IPS DF 6.9 (cell line): Measurements from ENCODE around the gene FILIP1.

Source experiments
- DNase-seq: peaks from one replicate; pipeline ENCODE4 v3.0.0-alpha.2; 2013; ENCODE audit warnings: low read depth, low spot score
- H3K27ac ChIP-seq: one replicate; pipeline ENCODE4 v1.5.1; 2013; ENCODE audit warnings: low read length, control low read depth
- H3K27me3 ChIP-seq: 2 replicates; pipeline ENCODE4 v1.6.1; 2013; ENCODE audit warnings: mild to moderate bottlenecking, low read length; ENCODE audit not compliant: control insufficient read depth, insufficient read depth
- H3K36me3 ChIP-seq: 2 replicates; pipeline ENCODE4 v1.6.1; 2013; ENCODE audit warnings: low read length; ENCODE audit not compliant: control insufficient read depth, insufficient read depth
- H3K4me1 ChIP-seq: 2 replicates; pipeline ENCODE4 v1.6.1; 2013; ENCODE audit warnings: low read length; ENCODE audit not compliant: control insufficient read depth, insufficient read depth
- H3K4me3 ChIP-seq: 2 replicates; pipeline ENCODE4 v1.5.1; 2013; ENCODE audit warnings: mild to moderate bottlenecking, low read length
- H3K9me3 ChIP-seq: 2 replicates; pipeline ENCODE4 v1.6.1; 2013; ENCODE audit warnings: low read length, inconsistent platforms; ENCODE audit not compliant: control insufficient read depth, insufficient read depth
- WGBS: extraction: QIAGEN DNeasy Blood & Tissue Kit; methylation state at CpG from one replicate; pipeline ENCODE4 v1.1.7; 2013; ENCODE audit warnings: mixed read lengths, missing lambda C conversion rate; ENCODE audit not compliant: insufficient read length, insufficient coverage; 5-methylcytosine and 5-hydroxymethylcytosine counted together

The FILIP1 gene

DNA sequence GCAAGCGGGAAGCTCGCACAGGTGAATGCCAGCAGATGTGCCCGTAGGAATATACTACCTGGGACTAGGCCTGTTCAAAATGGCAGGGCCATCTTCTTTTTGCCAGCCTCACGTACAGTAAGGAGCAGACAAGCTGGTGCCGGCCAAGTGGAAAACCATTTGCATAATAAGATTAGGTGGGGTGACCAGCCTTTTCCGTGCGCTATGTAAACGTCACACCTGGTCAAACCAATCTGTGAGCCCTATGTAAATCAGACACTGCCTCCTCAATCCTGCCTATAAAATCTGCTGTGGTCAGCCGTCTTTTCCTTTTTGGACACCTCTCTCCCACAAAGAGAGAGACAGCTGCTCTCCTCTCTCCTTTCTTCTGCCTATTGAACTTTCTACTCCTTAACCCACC, 148.2 kb downstream of the FILIP1 start:
- Histone ChIP-seq H3K27me3 (no peaks in the 10 kb centered on the region), H3K36me3 (no peaks in the 10 kb centered on the region), H3K4me3 (no peak overlapping the region), H3K27ac (no peak overlapping the region), H3K4me1 (no peaks in the 10 kb centered on the region; the same call in 1 of the 2 replicates), H3K9me3 (no peaks in the 10 kb centered on the region)
- no peak for DNase-seq
- no CpG with 5 or more reads among the region's 9 CpGs for WGBS

DNA sequence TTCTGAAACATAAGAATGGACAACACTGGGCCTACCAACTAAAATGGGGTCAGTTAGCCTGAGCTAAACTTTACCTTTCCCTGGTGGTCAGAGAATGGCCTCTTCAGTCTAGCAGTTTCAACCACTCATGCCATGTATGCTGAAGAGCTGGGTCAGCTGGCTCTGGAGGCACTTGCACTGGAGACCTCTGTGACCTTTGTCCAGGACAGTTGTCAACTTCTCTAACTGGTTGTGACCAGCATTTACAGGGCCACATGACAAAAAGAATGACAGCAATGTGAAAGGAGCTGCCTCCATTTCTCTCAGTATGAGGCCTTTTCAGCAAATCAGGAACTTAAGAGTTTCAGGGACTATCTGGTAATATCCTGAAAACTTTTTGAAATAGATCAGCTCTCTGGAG, 149.1 kb downstream of the FILIP1 start:
- H3K9me3 ChIP-seq = no peaks in the 10 kb centered on the region
- no peak overlapping the region for H3K4me3 ChIP-seq
- no peak overlapping the region for H3K27ac ChIP-seq
- DNase-seq = no peak
- H3K4me1 ChIP-seq = no peaks in the 10 kb centered on the region; the same call in 1 of the 2 replicates
- H3K36me3 ChIP-seq = no peaks in the 10 kb centered on the region
- H3K27me3 ChIP-seq = no peaks in the 10 kb centered on the region

DNA sequence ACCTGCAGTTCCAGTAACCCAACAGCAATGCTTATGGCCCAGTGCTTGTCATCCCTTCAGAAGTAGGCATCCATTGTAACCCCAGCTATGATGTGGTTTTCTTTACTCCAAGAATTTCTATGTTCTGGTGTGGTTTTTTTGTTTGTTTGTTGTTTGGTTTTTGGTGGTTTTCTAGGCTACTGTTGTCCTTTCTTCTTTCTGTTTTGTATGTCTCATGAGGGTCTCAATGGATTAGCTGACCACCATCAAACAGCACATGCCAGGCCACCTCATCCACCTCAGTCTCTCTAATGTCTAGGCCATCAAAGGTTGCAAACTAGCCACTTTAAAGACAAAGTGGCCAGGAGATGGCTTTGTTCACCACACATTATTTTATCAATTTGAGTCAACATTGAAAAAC, 149.6 kb downstream of the FILIP1 start:
- no peak overlapping the region for H3K4me3 ChIP-seq
- H3K9me3 ChIP-seq = no peaks in the 10 kb centered on the region
- no peaks in the 10 kb centered on the region for H3K27me3 ChIP-seq
- no peaks in the 10 kb centered on the region; the same call in 1 of the 2 replicates for H3K4me1 ChIP-seq
- no peak for DNase-seq
- H3K27ac ChIP-seq = no peak overlapping the region
- no peaks in the 10 kb centered on the region for H3K36me3 ChIP-seq

DNA sequence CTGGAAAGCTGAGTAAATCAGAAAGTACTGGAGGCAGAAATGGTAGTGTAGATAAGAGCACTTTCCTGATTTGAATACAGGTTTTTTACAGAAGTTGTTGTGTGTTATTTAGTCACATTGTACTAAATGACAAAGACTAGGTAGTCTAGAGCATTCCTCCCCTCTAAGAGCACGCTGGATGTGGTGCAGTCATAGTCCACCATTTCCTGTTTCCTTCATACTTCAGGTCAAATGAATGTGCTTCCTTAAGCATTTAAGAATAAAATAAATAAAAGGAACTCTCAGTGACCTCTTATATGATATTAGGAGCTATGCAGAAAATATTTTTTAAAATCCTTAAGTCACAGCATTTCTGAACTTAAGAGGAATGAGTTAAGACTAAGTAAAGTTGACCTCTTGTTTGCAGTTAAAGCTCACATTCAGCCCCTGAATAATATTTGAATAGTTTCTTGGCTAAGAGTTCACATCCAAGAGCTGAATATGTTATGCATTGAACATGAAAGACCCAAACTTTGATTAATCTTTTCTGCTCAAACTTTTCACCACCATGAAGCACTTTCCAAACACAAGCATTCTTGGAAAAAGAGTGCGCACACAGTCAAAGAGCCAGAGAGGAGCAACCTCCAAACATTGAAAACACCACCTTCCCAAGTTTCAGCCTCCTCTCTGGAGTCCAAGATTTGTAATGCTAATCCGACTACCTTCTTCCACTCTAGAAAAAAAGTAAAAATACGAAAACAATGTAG, 155.6 kb downstream of the FILIP1 start:
- no peaks in the 10 kb centered on the region for H3K27me3 ChIP-seq
- H3K9me3 ChIP-seq = no peaks in the 10 kb centered on the region
- no peak for DNase-seq
- H3K36me3 ChIP-seq = no peaks in the 10 kb centered on the region
- WGBS = no CpG with 5 or more reads among the region's 4 CpGs
- no peak overlapping the region for H3K4me3 ChIP-seq
- no peak overlapping the region for H3K27ac ChIP-seq
- H3K4me1 ChIP-seq = no peaks in the 10 kb centered on the region

DNA sequence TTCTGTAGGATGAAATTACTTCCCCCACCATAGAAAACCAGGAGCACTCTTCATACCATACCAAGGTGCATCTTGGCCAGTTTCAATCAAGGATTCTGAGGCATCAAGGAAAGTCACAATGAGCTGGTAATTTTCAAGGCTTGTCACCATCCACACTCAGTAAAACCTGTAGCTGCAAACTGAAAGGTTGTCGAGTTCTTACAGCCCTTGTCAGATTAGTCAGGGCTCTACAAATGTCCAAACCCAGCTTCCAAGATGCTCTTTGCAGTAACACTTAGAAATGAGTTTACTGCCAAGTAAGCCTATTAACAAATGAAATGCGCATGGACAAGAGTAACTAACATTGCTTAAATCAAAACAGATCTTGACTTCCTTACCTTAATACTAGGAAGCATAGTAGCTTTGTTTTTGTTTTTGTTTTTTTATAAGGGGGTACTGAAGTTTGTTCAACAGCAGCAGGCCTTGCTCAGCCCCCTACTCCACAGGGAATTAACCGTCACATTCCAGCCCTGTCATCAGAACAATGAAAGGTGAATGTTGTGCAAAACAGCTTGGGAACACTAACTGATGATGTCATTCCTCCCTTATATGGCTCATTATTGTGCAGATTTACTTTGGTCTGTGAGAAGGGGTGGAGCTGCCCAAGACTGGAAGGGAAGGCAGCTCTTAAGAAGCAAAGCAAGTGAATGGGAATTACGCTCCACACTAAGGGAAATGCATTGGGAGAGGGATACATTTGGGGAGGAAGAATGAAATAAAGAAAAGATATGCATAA, 159.1 kb downstream of the FILIP1 start:
- Histone ChIP-seq H3K9me3 (no peaks in the 10 kb centered on the region), H3K27me3 (no peaks in the 10 kb centered on the region), H3K27ac (no peak overlapping the region), H3K36me3 (no peaks in the 10 kb centered on the region), H3K4me3 (no peak overlapping the region; the same call in 1 of the 2 replicates), H3K4me1 (peaks cover 5% of the 10 kb centered on the region; the same call in 1 of the 2 replicates)
- no CpG with 5 or more reads among the region's 4 CpGs for WGBS
- peak; percentile 94 for DNase-seq

DNA sequence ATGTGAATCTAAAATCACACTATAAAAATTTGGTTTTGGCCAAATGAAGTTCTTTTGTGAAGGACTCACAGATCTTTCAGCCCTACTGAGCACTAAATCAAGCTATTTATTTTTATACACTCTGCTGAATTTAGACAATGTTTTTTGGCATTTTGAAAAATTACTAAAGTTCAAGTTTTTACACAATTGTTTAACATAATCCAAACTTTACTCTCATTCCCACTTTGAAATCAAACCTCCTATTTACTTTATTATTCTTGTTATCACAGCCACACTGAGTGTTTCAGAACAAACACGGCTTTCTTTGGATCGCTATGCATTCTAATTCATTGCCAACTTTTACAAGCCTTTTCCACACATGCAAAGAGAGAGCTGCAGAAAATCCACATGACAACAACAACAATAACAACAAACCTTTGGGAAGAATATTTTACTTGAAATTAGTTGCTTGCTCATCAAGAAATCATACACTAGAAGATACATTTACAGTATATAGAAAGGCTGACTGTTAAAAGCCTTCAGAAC, 159.9 kb downstream of the FILIP1 start:
- Histone ChIP-seq H3K4me1 (peaks cover 7% of the 10 kb centered on the region; the same call in 1 of the 2 replicates), H3K27ac (no peak overlapping the region), H3K36me3 (no peaks in the 10 kb centered on the region), H3K27me3 (no peaks in the 10 kb centered on the region), H3K4me3 (peak overlapping the region; percentile 12; the same call in 1 of the 2 replicates), H3K9me3 (no peaks in the 10 kb centered on the region)
- no peak for DNase-seq
- no CpG with 5 or more reads among the region's 2 CpGs for WGBS

DNA sequence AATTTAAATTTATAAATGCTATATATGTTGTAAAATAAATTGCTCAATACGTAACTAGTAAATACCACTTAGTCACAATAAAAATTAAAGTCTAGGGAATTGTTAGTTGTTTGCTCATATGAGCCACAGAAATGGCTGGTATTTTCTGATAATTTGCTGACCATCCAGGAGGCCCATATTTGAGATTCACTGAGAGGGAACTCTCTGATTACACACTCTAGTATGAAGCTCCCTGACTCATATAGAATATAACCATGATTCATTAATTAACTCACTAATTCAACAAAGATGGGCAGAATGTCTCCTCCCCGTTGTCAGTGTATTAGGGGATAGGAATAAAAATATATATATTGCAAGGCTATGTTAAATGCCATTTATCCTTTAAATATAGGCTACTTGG, 162.4 kb downstream of the FILIP1 start:
- Histone ChIP-seq H3K4me3 (no peak overlapping the region), H3K36me3 (no peaks in the 10 kb centered on the region), H3K27me3 (no peaks in the 10 kb centered on the region), H3K4me1 (peaks cover 7% of the 10 kb centered on the region; the same call in 1 of the 2 replicates), H3K27ac (no peak overlapping the region), H3K9me3 (no peaks in the 10 kb centered on the region)
- no peak for DNase-seq
- WGBS = no CpG with 5 or more reads among the region's 2 CpGs

DNA sequence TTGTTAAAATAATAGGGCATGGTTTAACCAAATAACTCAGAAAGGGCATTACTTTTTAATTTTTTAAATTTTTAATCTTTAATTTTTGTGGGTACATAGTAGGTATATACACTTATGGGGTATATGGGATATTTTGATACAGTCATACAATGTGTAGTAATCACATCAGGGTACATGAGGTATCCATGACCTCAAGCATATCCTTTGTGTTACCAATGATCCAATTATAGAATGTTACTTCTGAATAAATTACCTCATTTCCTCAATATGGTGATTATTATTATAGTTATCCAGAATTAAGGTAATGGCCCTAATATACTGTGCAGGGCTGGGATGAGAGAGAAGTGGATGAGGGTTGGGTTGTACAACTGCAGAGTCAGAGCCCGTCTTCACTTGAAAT, 163.9 kb downstream of the FILIP1 start:
- Histone ChIP-seq H3K4me3 (no peak overlapping the region), H3K27me3 (no peaks in the 10 kb centered on the region), H3K4me1 (peaks cover 7% of the 10 kb centered on the region; the same call in 1 of the 2 replicates), H3K27ac (no peak overlapping the region), H3K36me3 (no peaks in the 10 kb centered on the region), H3K9me3 (no peaks in the 10 kb centered on the region)
- no peak for DNase-seq
- WGBS = no CpG with 5 or more reads among the region's 1 CpG

DNA sequence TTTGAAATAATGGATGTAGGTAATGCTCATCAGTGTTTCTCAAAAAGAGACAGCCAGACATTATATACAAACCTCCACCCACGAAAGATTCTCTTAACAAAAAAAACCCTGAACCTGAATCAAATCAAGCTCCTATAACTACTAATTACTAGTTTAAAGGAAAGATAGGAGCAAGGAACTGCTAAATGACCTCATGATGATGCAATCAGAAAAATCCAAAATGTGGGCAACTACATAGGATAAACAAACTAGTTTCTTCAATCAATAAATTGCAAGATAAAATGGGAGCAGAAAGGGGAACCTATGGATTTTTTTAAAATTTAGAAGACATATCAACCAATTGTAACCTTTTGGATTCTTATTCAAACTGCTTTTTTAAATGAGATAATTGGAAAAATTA, 165.8 kb downstream of the FILIP1 start:
- peaks cover 7% of the 10 kb centered on the region; the same call in 1 of the 2 replicates for H3K4me1 ChIP-seq
- no peak overlapping the region for H3K4me3 ChIP-seq
- H3K27ac ChIP-seq = no peak overlapping the region
- H3K27me3 ChIP-seq = no peaks in the 10 kb centered on the region
- no CpG with 5 or more reads among the region's 1 CpG for WGBS
- DNase-seq = no peak
- H3K36me3 ChIP-seq = no peaks in the 10 kb centered on the region
- no peaks in the 10 kb centered on the region for H3K9me3 ChIP-seq

DNA sequence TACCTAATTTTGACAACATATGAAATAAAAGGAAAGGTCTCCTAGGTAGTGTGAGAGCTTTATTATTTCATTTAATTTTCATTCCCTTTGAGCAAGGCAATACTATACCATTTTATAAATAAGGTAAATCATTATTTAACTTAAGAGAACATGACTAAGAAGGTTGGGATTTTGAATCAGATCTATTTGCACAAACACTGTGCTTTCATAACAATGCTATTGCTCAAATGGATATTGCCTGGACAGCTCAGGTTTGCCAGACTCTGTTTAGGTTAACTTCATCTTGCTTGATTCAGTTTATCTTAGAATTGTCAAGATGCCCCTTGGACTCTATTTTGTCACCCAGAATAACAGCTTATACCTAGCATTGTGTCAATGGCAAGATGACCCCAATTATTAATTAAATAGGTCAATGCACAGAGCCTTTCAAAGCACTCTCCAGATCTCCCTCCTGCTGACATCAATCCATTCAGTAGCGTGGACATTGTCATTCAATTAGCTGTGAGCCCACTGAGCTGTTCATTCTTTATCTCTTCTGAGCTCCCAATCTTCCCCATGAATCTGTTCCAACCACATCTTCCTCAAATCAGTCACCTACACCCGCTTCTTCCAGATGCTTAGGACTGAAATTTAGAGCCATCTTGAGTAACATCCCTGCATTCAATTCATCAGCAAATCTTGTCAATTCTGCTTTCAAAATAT, 166.9 kb downstream of the FILIP1 start:
- Histone ChIP-seq H3K4me1 (peaks cover 2% of the 10 kb centered on the region; the same call in 1 of the 2 replicates), H3K27me3 (no peaks in the 10 kb centered on the region), H3K9me3 (no peaks in the 10 kb centered on the region), H3K4me3 (no peak overlapping the region), H3K36me3 (no peaks in the 10 kb centered on the region), H3K27ac (no peak overlapping the region)
- DNase-seq = no peak
- WGBS = no CpG with 5 or more reads among the region's 2 CpGs
